HS-27A (cell line): ENCODE results near the gene IQSEC1.

Experiments used
- DNase-seq: peaks from one replicate; pipeline ENCODE4 v3.0.0-alpha.2; 2012; ENCODE audit warnings: low read depth, missing footprints

Gene IQSEC1

DNA sequence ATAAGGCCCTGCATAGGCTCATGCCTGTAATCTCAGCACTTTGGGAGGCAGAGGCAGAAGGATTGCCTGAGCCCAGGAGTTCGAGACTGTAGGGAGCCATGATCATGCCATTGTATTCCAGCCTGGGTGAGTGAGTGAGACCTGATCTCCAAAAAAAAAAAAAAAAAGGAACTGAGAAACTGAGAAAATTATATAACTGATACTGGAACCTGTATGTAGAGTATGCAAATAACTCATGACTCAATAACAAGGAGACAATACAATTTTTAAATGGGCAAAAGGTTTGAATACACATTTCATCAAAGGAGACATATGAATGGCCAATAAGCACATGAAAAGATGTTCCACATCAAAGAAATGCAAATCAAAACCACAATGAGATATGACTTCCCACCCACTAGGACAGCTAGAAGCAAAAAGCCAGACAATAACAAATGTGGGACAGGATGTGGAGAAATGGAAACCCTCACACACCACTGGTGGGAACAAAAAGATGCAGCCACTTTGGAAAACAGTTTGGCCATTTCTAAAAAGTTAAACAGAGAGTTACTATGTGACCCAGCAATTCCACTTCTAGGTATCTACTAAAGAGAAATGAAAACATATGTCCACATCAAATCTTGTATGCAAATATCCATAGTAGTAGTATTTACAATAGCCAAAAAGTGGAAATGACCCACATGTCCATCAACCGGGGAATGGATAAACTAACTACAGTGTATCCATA is 70.7 kb downstream of the IQSEC1 start:
- no peak for DNase-seq

DNA sequence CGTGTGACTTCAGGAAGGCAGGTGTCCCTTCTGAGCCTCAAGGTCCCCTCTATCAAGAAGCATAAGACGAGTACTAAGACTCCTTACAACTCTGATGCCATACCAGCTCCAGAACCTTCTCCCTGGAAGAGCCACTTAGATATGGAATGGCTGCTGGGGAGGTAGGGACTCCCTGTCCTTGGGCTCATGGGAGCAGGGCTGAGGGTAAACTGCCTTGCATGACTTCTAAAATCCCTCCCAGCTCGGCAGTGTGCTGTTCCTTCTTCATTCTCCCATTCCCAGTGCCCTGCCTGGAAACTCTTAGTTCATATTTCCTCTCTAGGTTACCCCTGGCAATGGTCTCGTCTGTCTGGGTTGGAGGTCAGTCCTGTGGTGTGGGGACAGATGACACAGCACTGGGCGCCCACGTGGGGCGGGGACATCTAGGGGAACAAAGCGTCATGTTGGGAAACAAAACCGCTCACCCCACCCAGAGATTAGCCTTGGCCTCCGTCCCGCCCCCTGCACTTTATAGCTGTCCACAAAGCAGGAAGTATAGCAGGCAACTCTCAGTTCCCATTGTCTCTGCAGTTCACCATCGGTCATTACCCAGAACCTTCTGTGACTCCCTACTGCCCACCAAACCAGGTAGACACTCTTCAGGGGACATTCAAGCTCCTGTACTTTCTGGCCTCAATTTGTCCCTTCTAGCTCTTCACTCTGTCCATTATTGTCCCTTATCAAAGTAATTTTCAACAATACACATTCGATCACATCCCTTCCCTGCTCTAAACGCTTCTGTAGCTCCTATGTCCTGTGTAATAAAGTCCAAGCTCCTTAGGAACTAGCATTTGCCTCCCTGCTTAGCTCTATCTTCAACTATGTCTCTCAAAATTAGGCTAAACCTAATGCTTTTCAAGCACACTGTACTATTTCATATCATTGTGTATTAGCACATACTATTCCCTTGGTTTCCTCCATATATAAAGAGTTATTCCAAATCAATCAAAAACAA is 73.8 kb downstream of the IQSEC1 start:
- DNase-seq, result no peak

DNA sequence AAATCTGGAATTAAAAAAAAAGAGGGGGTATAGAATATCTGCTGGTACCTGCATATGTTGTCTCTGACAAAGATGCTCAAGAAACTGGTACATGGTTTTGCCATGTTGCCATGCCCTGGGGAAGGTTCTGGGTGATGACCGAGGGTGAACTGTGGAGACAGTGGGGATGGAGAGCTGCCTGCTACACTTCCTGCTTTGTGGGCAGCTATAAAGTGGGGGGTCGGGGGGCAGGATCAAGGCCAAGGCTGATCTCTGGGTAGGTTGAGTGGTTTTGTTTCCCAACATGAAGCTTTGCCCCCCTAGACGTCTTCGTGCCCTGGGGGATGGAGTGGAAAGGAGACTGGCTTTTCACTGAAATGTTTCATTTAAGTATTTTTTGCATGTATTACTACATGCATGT is 74.6 kb downstream of the IQSEC1 start:
- no peak for DNase-seq

DNA sequence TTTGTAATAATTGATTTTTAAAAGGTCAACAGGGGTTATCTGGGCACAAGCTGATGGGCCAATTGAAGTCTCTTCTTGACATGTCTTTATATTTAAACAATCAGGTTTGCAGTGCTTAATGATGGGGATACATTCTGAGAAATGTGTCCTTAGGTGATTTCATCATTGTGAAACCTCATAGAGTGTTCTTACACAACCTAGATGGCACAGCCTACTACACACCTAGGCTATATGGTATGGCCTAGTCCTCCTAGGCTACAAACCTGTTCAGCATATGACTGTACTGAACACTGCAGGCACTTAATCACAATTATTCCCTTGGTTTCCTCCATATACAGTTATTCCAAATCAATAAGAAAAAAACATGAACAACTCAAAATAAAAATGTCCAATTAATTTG is 75.8 kb downstream of the IQSEC1 start:
- no peak for DNase-seq

DNA sequence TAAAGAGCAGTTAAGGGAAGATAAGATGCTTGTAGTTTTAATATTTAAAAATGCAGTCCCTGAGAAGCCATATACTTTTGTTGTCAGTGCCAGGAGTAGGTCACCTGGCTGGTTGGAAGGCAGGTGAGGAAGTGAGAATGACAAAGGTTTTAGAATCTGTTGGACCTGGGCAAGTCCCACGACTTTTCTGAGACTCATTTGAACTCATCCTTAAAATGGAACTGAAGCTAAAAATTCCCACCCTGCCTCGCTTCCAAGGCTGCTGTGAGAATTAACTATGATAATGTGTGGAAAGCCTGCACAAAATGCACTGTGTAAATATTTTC is 77.1 kb downstream of the IQSEC1 start:
- no peak for DNase-seq

DNA sequence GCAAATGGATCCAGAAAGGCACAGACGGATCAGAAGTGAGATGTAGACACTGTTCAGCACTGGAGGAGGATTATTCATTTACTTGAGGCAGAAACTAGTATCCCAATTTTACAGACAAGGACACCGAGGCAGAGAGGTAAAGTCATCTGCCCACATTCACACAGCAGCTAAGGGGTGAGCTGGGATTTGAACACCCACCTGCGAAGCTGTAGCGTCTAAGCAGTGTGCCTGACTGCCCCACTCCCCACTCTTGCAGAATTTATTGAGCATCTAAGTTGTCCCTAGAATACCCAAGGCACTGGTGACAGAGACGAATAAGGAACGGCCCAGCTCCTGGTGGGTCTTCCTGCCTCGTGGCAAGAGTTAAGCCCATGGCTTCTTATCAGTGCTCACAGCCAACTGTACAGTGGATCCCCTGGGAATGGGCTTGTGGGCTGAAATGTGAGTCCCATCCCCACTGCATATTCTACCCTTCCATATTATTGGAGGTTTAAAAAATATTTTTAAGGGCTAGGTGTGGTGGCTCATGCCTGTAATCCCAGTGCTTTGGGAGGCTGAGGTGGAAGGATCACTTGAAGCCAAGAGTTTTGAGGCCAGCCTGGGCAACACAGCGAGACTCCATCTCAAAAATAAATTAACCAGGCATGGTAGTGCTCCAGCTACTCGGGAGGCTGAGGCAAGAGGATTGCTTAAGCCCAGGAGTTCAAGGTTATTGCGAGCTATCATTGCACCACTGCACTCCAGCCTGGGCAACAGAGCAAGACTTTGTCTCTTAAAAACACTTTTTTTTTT is 77.6 kb downstream of the IQSEC1 start:
- DNase-seq, result no peak

DNA sequence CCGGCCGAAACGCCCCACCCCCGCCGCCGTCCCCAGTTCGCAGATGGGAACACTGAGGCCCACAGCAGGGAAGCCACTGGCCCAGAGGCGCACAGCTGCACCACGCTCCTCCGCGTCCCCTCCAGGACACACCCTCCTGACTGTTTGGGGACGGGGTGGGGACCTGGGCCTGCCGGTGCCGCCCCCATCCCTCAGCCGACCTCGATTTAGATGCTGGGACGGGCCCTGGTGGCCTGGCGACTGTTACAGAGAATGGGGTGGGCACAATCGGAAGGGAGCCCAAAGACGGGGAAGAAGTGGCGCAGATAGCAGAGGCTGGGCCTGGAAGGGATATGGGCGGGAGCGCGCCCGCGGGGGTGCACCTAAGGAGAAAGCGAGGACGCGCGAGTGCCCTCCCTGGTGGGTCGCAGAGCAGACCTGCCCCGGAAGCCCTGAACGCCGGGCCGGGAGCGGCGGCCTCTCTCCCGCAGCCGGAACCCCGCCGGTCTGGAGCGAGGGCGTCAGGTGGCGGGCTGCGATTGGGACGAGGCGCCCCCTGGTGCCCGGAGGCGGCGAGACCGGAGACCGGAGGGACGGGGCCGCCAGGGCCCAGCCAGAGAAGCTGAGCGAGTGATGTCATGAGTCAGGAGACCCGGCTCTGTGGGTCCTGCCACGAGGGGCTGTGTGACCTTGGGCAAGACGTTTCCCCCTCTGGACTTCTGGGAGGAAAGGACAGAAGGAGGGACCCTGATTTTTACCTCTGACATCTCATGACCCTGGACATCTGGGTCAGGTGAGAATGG is 78.4 kb downstream of the IQSEC1 start:
- no peak for DNase-seq

DNA sequence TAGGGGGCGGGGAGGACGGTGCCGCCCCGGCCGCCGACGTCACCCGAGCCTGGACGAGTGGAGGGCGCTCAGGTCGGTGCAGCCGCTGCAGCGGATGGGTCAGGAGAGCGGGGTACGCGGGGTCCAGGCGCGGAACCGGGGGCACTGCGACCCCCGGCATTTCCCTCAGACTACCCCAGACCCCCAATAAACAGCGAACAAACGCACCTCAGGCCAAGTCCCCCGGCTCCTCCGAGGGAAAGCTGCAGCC is 78.9 kb downstream of the IQSEC1 start:
- no peak for DNase-seq

DNA sequence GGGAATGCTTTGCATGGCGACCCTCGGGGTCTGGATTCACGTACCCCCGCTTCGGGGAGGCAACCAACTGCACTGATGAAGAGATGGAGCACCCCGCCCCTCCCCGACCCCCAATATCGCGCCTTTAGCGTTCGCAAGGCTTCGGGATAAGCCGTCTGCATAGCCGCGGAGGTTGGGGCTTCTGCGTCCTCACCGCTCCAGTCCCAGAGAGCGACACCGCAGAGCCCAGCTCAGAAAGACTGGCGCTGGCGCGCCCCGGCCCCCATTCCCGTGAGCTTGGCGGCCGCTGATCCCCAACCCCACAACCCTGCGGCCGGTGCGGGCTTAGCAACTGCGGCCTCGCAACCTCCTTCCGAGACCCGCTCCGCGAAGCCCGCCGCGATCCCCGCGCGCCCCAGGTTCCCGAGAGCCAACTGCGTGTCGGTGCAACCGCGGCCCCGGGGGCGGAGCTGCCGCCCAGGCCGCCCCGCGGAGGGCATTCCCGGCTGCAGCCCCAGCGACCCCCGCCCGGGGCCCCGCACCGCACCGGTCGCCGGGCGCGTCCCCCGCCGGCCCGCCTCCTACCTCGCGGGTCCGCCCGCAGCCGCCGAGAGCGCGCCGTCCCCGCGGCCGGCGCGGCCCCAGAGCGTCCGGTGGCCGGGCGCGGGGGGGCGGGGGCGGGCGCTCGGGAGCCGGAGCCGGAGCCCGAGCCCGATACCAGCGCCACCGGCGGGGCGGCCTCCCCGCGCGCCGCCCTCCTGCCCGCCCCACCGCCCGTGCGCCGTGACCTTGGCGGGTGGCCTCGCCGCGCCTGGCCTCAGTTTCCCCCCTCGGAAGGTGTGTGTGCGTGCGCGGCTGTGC is 79.5 kb downstream of the IQSEC1 start:
- DNase-seq, result no peak

DNA sequence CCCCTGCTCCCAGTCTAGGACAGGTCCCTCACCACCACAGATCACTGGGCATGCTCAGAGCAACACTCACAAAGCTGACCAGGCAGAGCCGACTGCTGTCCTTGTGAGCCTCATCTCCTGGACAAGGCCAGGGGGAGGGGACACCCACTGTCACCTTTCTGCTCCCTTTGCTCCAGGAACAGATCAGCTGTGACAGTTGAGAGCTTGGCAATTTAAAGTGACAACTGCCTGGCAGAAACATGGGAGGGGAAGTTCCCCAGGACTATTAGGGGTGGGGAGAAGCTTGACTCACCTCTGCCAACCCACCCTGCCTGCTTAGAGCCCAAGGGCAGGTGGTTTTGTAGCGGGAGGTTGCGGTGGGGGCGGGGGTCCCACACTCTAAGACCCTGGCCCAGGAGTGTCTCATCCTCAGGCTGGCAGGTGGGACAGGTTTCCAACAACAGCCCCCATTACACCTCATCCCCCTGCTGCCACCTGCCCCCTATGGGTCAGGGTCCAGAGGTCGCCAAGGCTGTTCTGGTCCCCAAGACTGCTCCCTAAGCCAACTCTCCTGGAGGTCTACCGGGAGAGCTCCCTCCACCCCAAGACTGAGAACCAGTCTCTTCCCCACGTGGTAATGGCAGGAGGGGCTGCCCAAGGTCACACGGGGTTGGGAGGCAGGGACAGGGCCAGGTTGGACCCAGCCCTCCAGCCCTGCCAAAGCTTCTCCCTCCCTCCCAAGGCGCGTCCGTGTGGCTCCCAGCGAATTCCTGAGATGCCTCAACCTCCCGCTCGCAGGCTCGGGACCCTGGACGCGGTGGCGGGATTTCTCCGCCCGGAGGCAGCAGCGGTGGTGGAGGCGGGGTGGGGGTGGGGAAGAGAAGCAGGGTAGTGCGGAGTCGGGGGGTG is 80.4 kb downstream of the IQSEC1 start:
- DNase-seq, result no peak

DNA sequence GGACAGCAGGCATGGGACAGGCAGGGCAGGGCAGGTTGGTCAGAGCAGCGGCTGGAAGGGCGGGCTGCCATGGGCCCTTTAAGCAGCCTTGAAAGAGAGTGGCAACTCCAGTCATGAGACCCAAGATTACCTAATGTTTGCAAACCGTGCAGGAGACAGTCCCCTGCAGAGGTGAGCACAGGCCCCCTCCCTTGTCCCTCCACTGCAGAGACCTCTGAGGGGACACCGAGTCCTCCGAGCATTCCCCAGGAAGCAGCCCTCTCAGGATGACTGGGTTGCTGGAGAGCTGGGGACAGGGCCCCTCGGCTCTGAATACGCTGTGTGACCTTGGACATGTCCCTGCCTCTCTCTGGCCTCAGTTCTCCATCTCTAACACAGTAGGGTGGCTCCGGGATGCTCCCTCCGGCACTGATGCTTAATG is 81.4 kb downstream of the IQSEC1 start:
- no peak for DNase-seq

DNA sequence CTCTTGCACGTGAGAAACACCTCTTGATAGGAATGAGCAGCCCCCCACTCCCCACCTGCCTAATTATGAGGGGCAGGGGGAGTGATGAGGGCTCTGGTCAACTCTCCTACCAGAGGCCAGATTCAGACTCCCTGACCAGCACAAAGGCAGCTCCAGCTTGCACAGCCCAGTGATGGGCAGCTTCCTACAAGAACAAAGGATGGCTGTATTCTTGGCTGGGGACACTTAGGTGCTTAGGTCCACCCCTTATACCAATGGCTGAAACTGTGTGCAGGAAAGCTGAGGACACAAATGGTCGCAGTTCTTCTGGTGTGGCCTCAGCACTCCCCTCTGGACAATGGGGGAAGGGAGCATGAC is 81.8 kb downstream of the IQSEC1 start:
- no peak for DNase-seq

DNA sequence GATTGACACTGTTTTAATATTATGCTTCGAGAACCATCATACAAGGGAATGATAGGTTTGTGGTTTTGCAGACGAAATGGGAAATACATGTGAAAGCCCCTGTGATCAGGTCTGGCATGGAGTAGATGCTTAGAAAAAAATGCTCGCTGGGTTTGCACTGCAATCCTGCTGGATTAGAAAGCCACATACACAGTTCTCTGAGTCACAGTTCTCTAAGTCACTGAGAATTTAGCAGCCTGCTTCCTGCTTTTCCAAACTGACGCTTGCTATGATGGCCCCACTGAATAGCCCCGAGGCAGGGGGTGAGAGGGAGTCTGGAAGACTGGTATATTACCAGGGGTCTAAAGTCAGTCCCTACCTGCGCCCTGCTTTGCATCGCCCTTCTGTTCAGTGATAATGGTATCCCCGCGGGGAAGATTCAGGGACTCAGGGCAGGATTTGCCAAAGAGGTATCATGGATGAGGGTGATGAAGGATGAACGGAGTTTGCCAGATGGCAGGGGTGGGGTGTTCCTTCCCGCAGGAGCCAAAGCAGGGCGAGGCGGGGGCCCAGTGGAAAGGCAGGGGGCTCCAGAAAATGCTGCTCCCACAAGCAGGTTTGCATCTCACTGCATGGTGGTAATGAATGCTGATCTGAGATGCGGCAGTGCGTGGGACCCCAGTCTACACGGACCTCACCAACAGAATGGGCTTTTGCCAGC is 82.3 kb downstream of the IQSEC1 start:
- DNase-seq, result no peak

DNA sequence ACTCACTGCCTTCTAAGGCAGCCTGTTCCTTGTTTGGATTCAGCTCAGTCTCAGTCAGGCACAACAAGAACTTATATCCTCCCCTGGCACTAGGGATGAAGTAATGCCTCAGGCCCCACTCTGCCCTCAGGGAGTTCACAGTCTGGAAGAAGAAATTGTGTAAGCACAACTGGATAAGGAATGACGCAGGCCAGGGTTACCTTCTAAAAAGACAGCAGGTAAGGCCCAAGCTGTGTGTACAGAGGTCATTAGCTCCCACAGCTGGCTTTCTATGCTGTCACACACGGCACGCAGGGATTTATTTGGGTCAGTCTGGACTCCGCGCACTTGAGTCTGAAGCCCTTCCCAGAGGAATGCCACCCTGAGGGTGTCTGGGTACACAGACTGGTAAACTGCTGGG is 82.9 kb downstream of the IQSEC1 start:
- DNase-seq, result no peak

DNA sequence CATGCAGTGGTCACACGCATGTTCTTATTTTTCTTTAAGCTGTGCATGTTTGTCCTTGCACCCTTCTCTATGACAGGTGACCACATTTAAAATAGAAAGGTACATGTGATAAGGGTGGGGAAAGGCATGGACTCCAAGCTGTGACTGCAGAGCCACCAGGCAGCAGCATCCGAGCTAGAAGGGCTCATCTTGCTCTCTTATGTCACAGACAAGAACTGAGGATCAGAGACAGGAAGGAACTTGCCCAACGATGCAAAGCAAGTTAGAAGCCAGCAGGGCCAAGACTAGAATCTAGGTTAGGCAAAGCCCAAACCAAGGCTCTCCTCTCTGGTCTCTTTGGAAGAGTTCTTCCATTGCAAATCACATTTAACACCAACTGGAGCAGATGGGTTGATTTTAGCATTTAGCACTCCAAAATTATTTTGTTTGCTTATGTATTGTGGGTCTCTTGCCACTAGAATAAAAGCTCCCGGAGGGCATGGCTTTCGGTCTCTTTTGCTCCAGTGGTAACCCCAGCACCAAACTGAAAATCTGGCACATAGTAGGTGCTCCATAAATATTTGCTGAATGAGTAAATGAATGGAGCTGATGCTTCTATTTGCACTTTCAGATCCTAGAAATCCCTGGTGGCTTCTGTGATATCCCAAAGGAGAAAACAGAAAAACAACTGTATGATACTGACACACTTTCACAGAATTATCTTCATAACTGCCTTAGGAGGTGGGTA is 84.3 kb downstream of the IQSEC1 start:
- DNase-seq, result no peak

DNA sequence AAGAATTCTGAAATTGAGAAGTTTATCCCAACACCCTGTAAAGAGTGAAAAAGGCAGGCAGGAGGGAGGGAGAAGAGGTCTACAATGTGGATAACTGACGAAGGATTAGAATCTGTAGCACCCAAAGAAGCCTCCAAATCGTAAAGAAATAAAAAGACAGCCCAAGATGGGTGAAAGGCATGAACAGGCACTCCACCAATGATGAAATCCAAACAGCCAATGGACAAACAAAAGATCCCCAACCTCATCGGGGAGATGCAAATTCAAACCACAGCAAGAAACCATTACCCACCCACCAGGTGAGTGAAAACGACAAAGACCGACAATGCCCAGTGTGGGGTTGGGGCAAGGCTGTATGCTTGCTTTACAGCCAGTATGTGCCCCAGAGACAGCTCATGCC is 85.6 kb downstream of the IQSEC1 start:
- DNase-seq, result no peak

DNA sequence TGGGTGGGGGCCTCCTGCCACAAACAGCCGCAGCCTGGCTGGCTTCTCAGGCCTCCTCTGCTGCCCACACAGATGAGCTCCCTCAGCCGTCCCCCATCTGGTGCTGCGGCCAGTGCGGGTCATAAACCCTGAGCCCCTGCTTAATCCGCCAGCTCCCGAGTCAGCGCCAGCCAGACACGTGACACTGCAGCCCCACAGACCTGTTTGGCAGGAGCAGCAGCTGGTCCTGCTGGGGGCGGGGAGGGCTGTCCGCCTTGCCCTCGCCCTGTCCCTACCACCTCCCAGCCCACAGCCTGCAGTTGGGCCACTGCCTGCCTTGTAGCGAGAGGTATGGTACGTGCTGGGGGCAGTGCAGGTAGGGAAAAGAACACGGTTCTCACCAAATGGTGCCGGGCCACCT is 86.2 kb downstream of the IQSEC1 start:
- DNase-seq, result no peak

DNA sequence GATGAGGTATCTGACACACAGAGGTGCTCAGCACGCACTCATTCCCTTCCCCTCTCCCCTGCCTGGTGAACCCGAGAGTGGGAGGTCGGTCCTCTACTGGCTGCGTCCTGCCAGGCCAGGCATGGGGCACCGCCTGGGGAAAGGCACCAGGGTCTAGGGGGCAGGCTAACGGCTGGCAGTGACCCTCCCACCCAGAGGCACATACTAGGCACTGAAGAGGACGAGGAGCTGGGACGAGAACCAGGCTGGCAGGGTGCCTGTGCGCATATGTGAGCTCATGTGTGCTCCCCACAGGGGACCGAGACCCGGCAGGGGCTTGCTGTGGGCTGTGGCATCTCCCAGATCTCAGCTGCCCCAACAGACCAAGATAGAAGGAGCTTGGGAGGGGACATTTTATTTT is 86.7 kb downstream of the IQSEC1 start:
- no peak for DNase-seq

DNA sequence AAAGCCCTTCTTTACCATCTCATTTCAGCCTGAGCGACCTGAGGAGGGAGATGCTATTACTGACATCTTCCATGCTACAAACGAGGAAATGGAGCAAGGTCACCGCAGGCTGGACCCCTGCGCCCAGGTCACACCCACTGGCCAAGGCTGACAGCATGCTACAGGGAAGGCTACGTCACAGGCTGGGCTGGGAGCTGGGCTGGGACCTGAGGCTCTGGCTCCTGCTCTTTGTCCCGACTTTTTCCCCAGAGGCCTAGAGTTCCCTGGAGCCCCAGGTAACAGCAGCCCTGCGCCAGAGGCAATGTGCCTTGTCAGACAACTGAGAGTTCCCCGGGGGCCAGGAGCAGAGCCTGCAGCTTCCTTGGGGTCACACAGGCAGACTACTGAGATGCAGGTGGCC is 87.2 kb downstream of the IQSEC1 start:
- no peak for DNase-seq
